ENCODE results near the gene RPS17.
"Not testable (repeated sequence)": the region's sequence is repeated elsewhere in the genome, so short reads cannot be mapped to it uniquely, and the experiment has no call there.

DNA sequence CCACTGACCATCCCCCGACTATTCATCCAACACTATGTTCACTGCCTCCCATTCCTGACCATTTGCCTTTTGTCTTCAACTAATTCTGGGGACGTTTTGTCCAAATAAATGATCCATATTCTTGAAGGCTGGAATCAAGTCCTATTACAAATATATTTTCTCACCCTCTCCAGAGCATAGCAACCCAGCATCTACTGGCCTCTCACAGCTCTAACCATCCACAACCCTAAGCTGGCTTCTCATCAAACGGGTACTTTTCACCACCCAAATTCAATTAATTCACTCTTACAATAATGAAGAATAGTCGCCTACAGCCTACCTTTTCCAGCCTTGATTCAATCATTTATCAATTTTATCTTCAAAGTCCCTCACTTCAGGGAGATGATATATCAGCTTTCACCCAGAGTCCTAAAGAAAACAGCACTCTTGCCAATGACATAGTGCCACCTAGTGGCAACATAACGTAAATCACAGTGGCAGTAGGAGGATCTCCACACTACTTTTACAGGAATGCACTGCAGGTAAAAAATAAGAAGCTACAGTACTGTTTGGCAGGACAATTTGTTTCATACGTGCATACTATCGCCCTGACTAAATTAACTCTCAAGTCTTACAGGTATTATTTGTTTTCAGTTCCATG is 37.4 kb downstream of the RPS17 start:
- TF ChIP-seq, protein P1, sequence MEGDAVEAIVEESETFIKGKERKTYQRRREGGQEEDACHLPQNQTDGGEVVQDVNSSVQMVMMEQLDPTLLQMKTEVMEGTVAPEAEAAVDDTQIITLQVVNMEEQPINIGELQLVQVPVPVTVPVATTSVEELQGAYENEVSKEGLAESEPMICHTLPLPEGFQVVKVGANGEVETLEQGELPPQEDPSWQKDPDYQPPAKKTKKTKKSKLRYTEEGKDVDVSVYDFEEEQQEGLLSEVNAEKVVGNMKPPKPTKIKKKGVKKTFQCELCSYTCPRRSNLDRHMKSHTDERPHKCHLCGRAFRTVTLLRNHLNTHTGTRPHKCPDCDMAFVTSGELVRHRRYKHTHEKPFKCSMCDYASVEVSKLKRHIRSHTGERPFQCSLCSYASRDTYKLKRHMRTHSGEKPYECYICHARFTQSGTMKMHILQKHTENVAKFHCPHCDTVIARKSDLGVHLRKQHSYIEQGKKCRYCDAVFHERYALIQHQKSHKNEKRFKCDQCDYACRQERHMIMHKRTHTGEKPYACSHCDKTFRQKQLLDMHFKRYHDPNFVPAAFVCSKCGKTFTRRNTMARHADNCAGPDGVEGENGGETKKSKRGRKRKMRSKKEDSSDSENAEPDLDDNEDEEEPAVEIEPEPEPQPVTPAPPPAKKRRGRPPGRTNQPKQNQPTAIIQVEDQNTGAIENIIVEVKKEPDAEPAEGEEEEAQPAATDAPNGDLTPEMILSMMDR (IDR thresholded peaks at IDR 0.05): not testable (repeated sequence)
- TF ChIP-seq POLR2A, EP300 (IDR thresholded peaks at IDR 0.05): not testable (repeated sequence)

All from gastroesophageal sphincter (tissue), 3 donors.